Thymus (tissue), 11 donors: ENCODE data around the gene RERE. TPM values are rescaled to one million over a fixed set of nuclear protein-coding genes. Genes with fewer than 3 reads are reported as not detected.

Source experiments
- DNase-seq, 9 donors: peaks; one replicate each; pipeline ENCODE4 v3.0.0-alpha.2; 2013; ENCODE audit warnings: low spot score in 9 of 9, low read depth in 6 of 9, missing footprints in 1 of 9
- H3K27ac ChIP-seq, 2 donors: one replicate each; pipeline ENCODE4 v1.5.1; 2013; ENCODE audit warnings: control low read depth in 1 of 2, low read depth in 1 of 2, low read length in 1 of 2, mild to moderate bottlenecking in 1 of 2, moderate library complexity in 1 of 2
- H3K27me3 ChIP-seq, 2 donors: one replicate each; pipeline ENCODE4 v1.5.1; 2013; ENCODE audit warnings: low read length in 1 of 2; ENCODE audit not compliant: control insufficient read depth in 2 of 2, insufficient read depth in 1 of 2
- H3K36me3 ChIP-seq, 2 donors: one replicate each; pipeline ENCODE4 v1.5.1; 2013; ENCODE audit warnings: low read length in 1 of 2, mild to moderate bottlenecking in 1 of 2, moderate library complexity in 1 of 2; ENCODE audit not compliant: control insufficient read depth in 2 of 2, insufficient read depth in 2 of 2
- H3K4me1 ChIP-seq, 2 donors: one replicate each; pipeline ENCODE4 v1.5.1; 2013; ENCODE audit warnings: low read length in 2 of 2; ENCODE audit not compliant: control insufficient read depth in 2 of 2, insufficient read depth in 2 of 2
- H3K4me3 ChIP-seq, 2 donors: one replicate each; pipeline ENCODE4 v1.5.1; 2013; ENCODE audit warnings: low read length in 2 of 2, control low read depth in 1 of 2, mild to moderate bottlenecking in 1 of 2
- H3K9me3 ChIP-seq, 2 donors: one replicate each; pipeline ENCODE4 v1.5.1; 2013; ENCODE audit warnings: low read length in 1 of 2, mild to moderate bottlenecking in 1 of 2; ENCODE audit not compliant: control insufficient read depth in 2 of 2, insufficient read depth in 1 of 2
- WGBS: extraction: QIAGEN DNeasy Blood & Tissue Kit; methylation state at CpG from one replicate; pipeline ENCODE4 v1.1.7; 2013; 5-methylcytosine and 5-hydroxymethylcytosine counted together
- polyA plus RNA-seq: library from polyadenylated mRNA; stranded (reverse); fragments of 200-250 nt; gene quantifications from one replicate; pipeline ENCODE4 v1.2.3, GENCODE V29; 2013
- total RNA-seq: library from RNA; stranded (reverse); fragments of 120-200 nt; gene quantifications from one replicate; pipeline ENCODE4 v1.2.4, GENCODE V29; 2013
- donor health status: healthy.

RERE gene
- total and polyA plus RNA-seq, 2 donors: 22.9 to 37.7 TPM

- DNase-seq: no peak
- Histone ChIP-seq H3K4me3 (no peak overlapping the region), H3K9me3 (peaks cover 0 to 3% of the 10 kb centered on the region in 2 donors), H3K4me1 (no peaks in the 10 kb centered on the region), H3K27ac (no peak overlapping the region), H3K36me3 (no peaks in the 10 kb centered on the region), H3K27me3 (no peaks in the 10 kb centered on the region)
- 95% methylated on average over 13 of the region's 13 CpGs for whole genome bisulfite sequencing
Observed at GRCh38 chr1:8339203-8339600, 478.2 kb downstream of the RERE start.

- peaks cover 0 to 3% of the 10 kb centered on the region in 2 donors for H3K9me3 ChIP-seq
- H3K27ac ChIP-seq: no peak overlapping the region
- H3K4me1 ChIP-seq: no peaks in the 10 kb centered on the region
- WGBS: 96% methylated on average over 26 of the region's 26 CpGs
- no peak overlapping the region for H3K4me3 ChIP-seq
- DNase-seq: no peak
- no peaks in the 10 kb centered on the region for H3K27me3 ChIP-seq
- H3K36me3 ChIP-seq: no peaks in the 10 kb centered on the region
Observed at GRCh38 chr1:8338526-8339202, 478.8 kb downstream of the RERE start.

GRCh38 chr1:8337776-8338525, 479.5 kb downstream of the RERE start:
- Histone ChIP-seq H3K9me3 (peaks cover 0 to 3% of the 10 kb centered on the region in 2 donors), H3K27me3 (no peaks in the 10 kb centered on the region), H3K27ac (no peak overlapping the region), H3K4me3 (no peak overlapping the region), H3K4me1 (no peaks in the 10 kb centered on the region), H3K36me3 (no peaks in the 10 kb centered on the region)
- 96% methylated on average over 25 of the region's 25 CpGs for WGBS
- no peak for DNase-seq

GRCh38 chr1:8335246-8335645, 482.2 kb downstream of the RERE start:
- H3K27ac ChIP-seq: no peak overlapping the region
- peaks cover 0 to 3% of the 10 kb centered on the region in 2 donors for H3K9me3 ChIP-seq
- no peak for DNase-seq
- H3K4me3 ChIP-seq: no peak overlapping the region
- no peaks in the 10 kb centered on the region for H3K27me3 ChIP-seq
- 95% methylated on average over 27 of the region's 27 CpGs for WGBS
- H3K36me3 ChIP-seq: no peaks in the 10 kb centered on the region
- no peaks in the 10 kb centered on the region for H3K4me1 ChIP-seq

GRCh38 chr1:8334106-8334851, 483.2 kb downstream of the RERE start:
- no peak overlapping the region for H3K4me3 ChIP-seq
- peaks cover 0 to 3% of the 10 kb centered on the region in 2 donors for H3K9me3 ChIP-seq
- peaks cover 0 to 4% of the 10 kb centered on the region in 2 donors for H3K27me3 ChIP-seq
- no peak overlapping the region for H3K27ac ChIP-seq
- 97% methylated on average over 24 of the region's 24 CpGs for WGBS
- H3K36me3 ChIP-seq: no peaks in the 10 kb centered on the region
- no peaks in the 10 kb centered on the region for H3K4me1 ChIP-seq
- DNase-seq: no peak

- no peak for DNase-seq
- no peaks in the 10 kb centered on the region for H3K36me3 ChIP-seq
- H3K9me3 ChIP-seq: no peaks in the 10 kb centered on the region
- H3K4me3 ChIP-seq: no peak overlapping the region
- WGBS: 98% methylated on average over 16 of the region's 16 CpGs
- H3K27ac ChIP-seq: no peak overlapping the region
- peaks cover 0 to 5% of the 10 kb centered on the region in 2 donors for H3K27me3 ChIP-seq
- no peaks in the 10 kb centered on the region for H3K4me1 ChIP-seq
Observed at GRCh38 chr1:8333246-8333987, 484.0 kb downstream of the RERE start.

GRCh38 chr1:8332806-8333205, 484.6 kb downstream of the RERE start:
- no peak for DNase-seq
- H3K4me3 ChIP-seq: no peak overlapping the region
- no peaks in the 10 kb centered on the region for H3K9me3 ChIP-seq
- no peaks in the 10 kb centered on the region for H3K36me3 ChIP-seq
- H3K27me3 ChIP-seq: peaks cover 0 to 7% of the 10 kb centered on the region in 2 donors
- 97% methylated on average over 16 of the region's 16 CpGs for WGBS
- H3K27ac ChIP-seq: no peak overlapping the region
- no peaks in the 10 kb centered on the region for H3K4me1 ChIP-seq

GRCh38 chr1:8330271-8331125, 486.9 kb downstream of the RERE start:
- 97% methylated on average over 47 of the region's 47 CpGs for WGBS
- no peaks in the 10 kb centered on the region for H3K36me3 ChIP-seq
- H3K9me3 ChIP-seq: no peaks in the 10 kb centered on the region
- no peak overlapping the region for H3K27ac ChIP-seq
- H3K4me1 ChIP-seq: no peaks in the 10 kb centered on the region
- H3K27me3 ChIP-seq: peaks cover 0 to 7% of the 10 kb centered on the region in 2 donors
- no peak overlapping the region for H3K4me3 ChIP-seq
- no peak for DNase-seq
